K562 (cell line): Measurements from ENCODE around the gene ADARB2. TPM values are rescaled to one million over a fixed set of nuclear protein-coding genes. Genes with fewer than 3 reads are reported as not detected.

Experiments
- KAT2B ChIP-seq: IDR thresholded peaks from one replicate; pipeline ENCODE4 v1.6.1; 2012; ENCODE audit warnings: low read depth, mild to moderate bottlenecking, control low read depth, inconsistent platforms, low read length, moderate library complexity
- PRMT5 ChIP-seq: sonication (generic); formaldehyde crosslinking; IDR thresholded peaks from 2 replicates; pipeline ENCODE4 v1.5.0; 2020; ENCODE audit warnings: missing genetic modification reagents
- RBM25 ChIP-seq: fragments of 200-400 bp; formaldehyde crosslinking; IDR thresholded peaks from 2 replicates; pipeline ENCODE4 v1.6.1; 2018; ENCODE audit warnings: low read length, low read depth, moderate library complexity; ENCODE audit not compliant: severe bottlenecking
- SRF ChIP-seq, 2 experiments: fragments of 250-450, 450-650 bp in 1 of 2; sonication (Bioruptor Pico) in 1 of 2; sonication (generic) in 1 of 2; formaldehyde crosslinking; IDR thresholded peaks; 2 replicates each; pipeline versions ENCODE4 v1.5.0 to v1.5.1; 2020 to 2022; ENCODE audit warnings: mild to moderate bottlenecking in 1 of 2, missing genetic modification reagents in 1 of 2
- THAP12 ChIP-seq: fragments of 250-450 bp; sonication (Bioruptor Pico); IDR thresholded peaks from 2 replicates; pipeline ENCODE4 v1.9.0; 2021; ENCODE audit warnings: mild to moderate bottlenecking, inconsistent platforms
- YY1 ChIP-seq, 3 experiments: IDR thresholded peaks; 2 replicates each; pipeline ENCODE4 v1.6.1; 2011; ENCODE audit warnings: low read length in 2 of 3, mild to moderate bottlenecking in 2 of 3, moderate library complexity in 2 of 3, borderline replicate concordance in 1 of 3, control low read depth in 1 of 3, low read depth in 1 of 3; ENCODE audit not compliant: insufficient read depth in 3 of 3, insufficient replicate concordance in 2 of 3, control insufficient read depth in 1 of 3, insufficient read length in 1 of 3; ENCODE audit errors: extremely low read depth in 1 of 3
- ZNF589 ChIP-seq: fragments of 200-800 bp; sonication (Bioruptor generic); IDR thresholded peaks from 2 replicates; pipeline ENCODE4 v1.6.1; 2016; ENCODE audit warnings: low read depth, missing genetic modification characterization, missing compliant biosample characterization
- polyA plus RNA-seq, 8 experiments: library from polyadenylated mRNA; depleted of rRNA in 4 of 8; stranded (reverse) in 5 of 8; unstranded in 3 of 8; fragments of >200 nt; fragmentation: Nextera tagmentation in 2 of 8; fragmentation: Illumina TruSeq in 1 of 8; extraction: Ambion mirVana in 2 of 8; extraction: Trizol in 1 of 8; gene quantifications; 2 replicates each; pipeline versions ENCODE4 v1.2.1 to v1.2.3, GENCODE V29; 2011 to 2014; ENCODE audit warnings: inconsistent platforms in 1 of 8, missing spikeins in 1 of 8
- total RNA-seq, 7 experiments: library from RNA; depleted of rRNA in 6 of 7; stranded (reverse); fragments of >200 nt in 6 of 7; fragmentation: Illumina TruSeq in 2 of 7; extraction: Trizol in 2 of 7; gene quantifications; 2 replicates each; pipeline versions ENCODE4 v1.2.1 to v1.2.3, GENCODE V29; 2011 to 2021; ENCODE audit warnings: low replicate concordance in 1 of 7
- TF ChIP-seq, protein P1 (sequence below): fragments of 250-450 bp; sonication (Bioruptor Pico); IDR thresholded peaks from 2 replicates; pipeline ENCODE4 v1.5.0; 2021
- TF ChIP-seq, protein P2 (sequence below): fragments of 450-650 bp; IDR thresholded peaks from 2 replicates; pipeline ENCODE4 v1.7.1; 2018; ENCODE audit warnings: mild to moderate bottlenecking, low read depth; ENCODE audit not compliant: partially characterized antibody
- TF ChIP-seq, protein P3 (sequence below): sonication (generic); formaldehyde crosslinking; IDR thresholded peaks from 2 replicates; pipeline ENCODE4 v1.8.1; 2022; ENCODE audit warnings: missing genetic modification reagents

ADARB2 gene
- total and polyA plus RNA-seq, 9 of the 15 experiments (the other 6 are each of a cell fraction or from before 2014, with no cell fraction given) = not detected

DNA sequence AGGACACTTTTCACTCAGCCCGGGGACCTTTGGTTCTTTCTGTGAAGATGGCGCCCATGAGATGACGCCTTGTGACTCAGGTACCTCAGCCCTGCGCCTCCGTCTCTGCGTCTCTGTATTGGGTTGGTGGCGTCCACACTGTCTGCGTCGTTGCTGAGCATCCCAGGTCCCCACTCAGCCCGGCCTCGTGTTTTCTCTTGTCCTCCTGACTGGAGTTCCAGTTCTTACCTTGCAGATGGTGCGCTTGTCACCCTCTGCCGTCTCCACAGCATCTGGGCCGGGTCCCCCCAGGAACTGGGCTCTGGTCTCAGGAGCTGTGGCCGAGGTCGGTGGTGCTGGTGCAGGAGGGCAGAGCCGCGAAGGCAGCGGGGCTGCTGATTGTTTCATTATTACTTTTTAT is 530.7 kb downstream of the ADARB2 start (continued):
- TF ChIP-seq, protein P1, sequence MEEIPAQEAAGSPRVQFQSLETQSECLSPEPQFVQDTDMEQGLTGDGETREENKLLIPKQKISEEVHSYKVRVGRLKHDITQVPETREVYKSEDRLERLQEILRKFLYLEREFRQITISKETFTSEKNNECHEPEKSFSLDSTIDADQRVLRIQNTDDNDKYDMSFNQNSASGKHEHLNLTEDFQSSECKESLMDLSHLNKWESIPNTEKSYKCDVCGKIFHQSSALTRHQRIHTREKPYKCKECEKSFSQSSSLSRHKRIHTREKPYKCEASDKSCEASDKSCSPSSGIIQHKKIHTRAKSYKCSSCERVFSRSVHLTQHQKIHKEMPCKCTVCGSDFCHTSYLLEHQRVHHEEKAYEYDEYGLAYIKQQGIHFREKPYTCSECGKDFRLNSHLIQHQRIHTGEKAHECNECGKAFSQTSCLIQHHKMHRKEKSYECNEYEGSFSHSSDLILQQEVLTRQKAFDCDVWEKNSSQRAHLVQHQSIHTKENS = no peak
- TF ChIP-seq, protein P2, sequence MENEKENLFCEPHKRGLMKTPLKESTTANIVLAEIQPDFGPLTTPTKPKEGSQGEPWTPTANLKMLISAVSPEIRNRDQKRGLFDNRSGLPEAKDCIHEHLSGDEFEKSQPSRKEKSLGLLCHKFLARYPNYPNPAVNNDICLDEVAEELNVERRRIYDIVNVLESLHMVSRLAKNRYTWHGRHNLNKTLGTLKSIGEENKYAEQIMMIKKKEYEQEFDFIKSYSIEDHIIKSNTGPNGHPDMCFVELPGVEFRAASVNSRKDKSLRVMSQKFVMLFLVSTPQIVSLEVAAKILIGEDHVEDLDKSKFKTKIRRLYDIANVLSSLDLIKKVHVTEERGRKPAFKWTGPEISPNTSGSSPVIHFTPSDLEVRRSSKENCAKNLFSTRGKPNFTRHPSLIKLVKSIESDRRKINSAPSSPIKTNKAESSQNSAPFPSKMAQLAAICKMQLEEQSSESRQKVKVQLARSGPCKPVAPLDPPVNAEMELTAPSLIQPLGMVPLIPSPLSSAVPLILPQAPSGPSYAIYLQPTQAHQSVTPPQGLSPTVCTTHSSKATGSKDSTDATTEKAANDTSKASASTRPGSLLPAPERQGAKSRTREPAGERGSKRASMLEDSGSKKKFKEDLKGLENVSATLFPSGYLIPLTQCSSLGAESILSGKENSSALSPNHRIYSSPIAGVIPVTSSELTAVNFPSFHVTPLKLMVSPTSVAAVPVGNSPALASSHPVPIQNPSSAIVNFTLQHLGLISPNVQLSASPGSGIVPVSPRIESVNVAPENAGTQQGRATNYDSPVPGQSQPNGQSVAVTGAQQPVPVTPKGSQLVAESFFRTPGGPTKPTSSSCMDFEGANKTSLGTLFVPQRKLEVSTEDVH = no peak
- TF ChIP-seq KAT2B = no peak
- TF ChIP-seq RBM25 = no peak
- TF ChIP-seq YY1 (IDR thresholded peaks at IDR 0.05; ENCODE audit: borderline replicate concordance in 1 of 3, control insufficient read depth in 1 of 3, extremely low read depth in 1 of 3, insufficient read depth in 3 of 3, insufficient read length in 1 of 3, insufficient replicate concordance in 2 of 3, low read depth in 1 of 3, low read length in 2 of 3) = no peak
- TF ChIP-seq THAP12 (CRISPR knock-in tag) = no peak
- TF ChIP-seq SRF (CRISPR knock-in tag; IDR thresholded peaks at IDR 0.05) = no peak
- no peak for TF ChIP-seq ZNF589 (CRISPR knock-in tag)
- no peak for TF ChIP-seq PRMT5 (CRISPR knock-in tag)
- TF ChIP-seq, protein P3, sequence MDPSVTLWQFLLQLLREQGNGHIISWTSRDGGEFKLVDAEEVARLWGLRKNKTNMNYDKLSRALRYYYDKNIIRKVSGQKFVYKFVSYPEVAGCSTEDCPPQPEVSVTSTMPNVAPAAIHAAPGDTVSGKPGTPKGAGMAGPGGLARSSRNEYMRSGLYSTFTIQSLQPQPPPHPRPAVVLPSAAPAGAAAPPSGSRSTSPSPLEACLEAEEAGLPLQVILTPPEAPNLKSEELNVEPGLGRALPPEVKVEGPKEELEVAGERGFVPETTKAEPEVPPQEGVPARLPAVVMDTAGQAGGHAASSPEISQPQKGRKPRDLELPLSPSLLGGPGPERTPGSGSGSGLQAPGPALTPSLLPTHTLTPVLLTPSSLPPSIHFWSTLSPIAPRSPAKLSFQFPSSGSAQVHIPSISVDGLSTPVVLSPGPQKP (CRISPR knock-in tag) = no peak
- TF ChIP-seq, all 486 proteins: peak for 0
